ENCODE data around the gene EGLN1.
A peak's percentile ranks its signal among the peaks of the same experiment; 100 is the strongest.
"Not testable (repeated sequence)": the region's sequence is repeated elsewhere in the genome, so short reads cannot be mapped to it uniquely, and the experiment has no call there.

EGLN1 gene

DNA sequence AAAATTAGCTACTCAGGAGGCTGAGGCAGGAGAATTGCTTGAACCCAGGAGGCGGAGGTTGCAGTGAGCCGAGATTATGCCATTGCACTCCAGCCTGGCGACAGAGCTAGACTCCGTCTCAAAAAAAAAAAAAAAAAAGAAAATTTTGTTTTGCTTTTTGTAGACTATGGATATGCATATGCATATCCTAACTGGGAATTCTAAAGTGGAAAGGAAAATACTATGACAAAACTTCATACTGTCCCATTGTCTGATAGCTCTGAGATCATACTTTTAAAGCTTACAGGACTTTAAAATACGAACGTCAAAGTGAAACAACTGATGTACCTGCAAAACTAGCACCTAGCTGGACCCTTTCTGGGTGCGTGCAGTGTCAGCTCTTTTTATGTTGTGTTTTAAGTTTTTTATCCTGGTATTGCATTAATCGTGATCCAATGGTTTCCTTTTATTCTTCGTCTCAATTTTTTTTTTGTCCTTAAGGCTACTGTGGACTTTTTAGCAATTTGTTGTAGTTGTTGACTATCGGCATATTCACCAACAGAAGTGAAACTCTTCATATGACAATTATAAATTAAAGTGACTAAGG lies 64.8 kb downstream of the EGLN1 start:
- FAIRE-seq = no peak

DNA sequence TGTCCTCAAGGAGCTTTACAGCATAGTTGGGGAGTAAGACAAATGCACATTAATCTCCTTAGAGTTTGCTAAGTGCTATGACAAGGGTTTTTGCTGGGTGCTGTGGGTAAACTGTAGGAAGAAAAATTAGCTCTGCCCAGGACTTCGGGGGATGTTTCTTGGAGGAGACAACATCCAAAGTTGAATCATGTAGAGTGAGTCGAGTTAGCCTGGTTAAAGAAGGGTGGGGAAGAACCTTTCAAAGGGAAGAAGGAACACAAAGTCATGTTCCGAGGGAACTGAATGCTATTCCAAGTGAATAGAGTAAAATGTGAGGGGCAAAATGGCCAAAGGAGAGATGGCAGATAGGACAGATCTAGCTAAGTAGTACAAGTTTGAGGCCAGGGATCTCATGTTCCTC lies 66.9 kb downstream of the EGLN1 start:
- FAIRE-seq = no peak

DNA sequence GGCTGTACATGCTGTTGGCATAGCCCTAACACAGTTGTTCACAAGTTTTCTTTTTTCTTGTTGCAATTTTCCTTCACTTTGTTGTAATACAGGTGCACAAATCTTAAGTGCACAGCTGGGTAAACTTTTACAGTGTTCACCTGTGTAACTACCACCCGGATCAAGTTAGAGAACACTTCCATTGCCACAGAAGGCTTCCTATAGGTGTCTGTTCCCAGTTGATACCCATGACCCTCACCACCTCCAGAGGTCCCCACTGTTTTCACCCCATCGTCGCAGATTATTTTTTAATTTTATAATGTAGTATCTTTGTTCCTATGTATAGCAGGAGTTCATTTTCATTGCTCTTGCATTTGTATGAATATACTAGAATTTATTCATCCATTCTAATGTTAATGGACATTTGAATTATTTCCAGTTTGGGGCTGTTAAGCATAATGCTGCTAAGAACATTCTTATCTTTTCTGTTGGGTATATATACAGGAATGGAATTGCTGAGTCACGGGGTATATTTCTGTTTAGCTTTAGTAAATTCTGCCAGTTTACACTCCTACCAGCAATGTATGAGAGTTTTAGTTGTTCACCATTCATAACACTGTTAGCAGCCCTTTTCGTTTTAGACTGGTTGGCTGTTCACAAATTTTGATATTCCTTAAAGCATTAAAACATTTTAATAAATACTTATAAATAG lies 67.6 kb downstream of the EGLN1 start:
- FAIRE-seq = no peak

DNA sequence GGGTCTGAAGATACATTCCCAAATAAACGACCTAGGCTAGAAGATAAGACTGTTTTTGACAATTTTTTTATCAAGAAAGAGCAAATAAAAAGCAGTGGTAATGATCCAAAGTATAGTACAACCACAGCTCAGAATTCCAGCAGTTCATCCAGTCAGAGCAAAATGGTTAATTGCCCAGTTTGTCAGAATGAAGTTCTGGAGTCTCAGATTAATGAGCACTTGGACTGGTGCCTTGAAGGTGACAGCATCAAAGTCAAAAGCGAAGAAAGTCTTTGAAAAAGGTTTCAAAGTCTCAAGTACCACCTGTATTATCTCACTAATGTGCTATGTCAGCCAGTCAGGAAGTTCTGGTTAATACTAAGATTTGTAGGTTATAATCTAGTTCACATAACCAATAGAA lies 69.0 kb downstream of the EGLN1 start:
- FAIRE-seq = no peak

DNA sequence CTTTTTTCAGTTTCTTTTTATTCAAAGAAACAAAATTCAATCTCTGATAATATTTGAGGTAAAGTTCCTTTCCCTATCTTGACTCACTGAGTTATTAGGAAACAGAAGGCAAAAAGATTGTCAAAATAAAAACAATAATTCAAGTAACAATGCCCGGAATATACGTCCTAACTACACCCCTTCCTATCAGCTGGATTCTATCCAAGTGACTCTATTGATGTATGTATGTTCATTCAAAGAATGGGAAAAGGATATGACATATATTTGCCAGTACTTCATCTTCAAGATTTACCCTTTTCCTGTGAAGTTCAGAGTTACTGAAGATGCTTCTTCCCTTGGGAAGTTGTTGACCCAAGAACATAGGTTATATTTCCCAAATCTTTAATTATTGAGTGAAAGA lies 70.3 kb downstream of the EGLN1 start:
- no peak for FAIRE-seq

DNA sequence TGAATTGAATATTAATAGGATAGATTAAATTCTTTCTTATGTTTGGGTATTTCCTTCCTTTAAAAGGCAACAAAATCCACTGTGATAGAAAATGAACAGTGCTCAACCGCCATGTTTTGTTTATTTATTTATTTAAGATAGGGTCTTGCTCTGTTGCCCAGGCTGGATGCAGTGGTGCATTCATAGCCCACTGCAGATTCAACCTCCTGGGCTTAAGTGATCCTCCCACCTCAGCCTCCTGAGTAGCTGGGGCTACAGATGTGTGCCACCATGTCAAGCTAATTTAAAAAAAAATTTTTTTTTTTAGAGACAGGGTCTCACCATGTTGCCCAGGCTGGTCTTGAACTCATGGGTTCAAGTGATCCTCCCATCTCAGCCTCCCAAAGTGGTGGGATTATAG lies 73.2 kb downstream of the EGLN1 start:
- not testable (repeated sequence) for FAIRE-seq

DNA sequence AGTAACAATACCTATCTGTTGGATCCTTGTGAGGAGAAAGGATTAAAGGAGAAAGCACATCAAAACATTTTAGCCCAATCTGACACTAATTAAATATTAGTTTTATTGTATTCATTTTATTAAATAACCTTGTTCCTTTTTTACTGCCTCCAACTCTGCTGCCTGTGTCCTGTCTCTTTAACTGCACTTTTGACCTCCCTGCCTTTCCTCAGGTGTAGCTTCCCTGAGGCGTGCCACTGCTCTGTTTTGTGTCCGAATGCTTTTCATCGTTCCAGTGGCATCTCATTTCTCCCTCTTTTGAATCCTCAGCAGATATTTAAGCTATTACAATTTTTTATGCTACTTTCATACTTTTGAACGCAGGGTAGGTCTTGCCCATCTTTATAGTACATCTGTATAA lies 73.6 kb downstream of the EGLN1 start:
- no peak for FAIRE-seq

DNA sequence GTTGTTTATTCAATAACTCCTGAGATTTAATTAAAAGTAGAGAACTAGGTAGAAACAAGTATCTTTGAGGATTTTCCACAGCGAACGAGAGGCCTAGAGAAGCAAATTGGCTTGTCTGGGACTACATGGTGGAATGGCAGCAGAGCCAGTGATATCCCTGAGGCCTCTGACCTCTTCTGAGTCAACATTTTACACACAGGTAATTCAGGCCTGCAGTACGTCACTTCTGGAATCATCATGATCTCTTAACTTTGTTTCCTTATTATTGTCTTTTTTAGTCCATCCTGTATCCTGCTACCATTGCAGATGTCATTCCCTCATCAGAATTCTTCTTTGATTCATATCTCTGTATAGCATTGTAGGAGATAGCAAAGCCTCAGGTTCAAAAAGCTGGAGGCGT lies 74.1 kb downstream of the EGLN1 start:
- FAIRE-seq = no peak

DNA sequence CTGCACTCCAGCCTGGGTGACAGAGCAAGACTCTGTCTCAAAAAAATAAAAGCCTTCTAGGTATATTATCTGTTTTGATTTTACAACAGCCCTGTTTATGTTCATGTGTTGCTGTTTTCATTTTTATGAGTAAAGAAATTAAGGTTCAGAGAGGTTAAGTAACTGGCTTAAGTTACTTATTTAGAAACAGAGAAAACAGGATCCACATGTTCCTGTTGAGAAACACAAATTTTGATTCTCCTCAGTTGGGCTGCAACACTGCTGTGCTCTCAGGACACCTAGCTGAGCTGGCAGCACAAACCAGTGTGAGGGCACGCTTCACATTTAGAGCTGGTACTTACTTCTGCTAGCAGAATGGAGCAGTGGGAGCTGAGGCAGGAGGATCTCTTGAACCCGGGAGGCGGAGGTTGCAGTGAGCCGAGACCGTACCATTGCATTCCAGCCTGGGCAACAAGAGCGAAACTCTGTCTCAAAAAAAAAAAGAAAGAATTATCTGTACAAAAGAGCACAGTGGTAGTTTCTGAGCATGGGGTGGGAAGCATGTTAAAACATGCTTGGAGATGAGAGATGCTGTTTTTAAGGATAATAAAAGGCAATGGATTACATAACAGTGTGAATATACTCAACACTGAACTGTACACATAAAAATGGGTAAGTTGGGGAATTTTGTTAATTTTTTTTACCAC lies 81.6 kb downstream of the EGLN1 start:
- no peak for FAIRE-seq

DNA sequence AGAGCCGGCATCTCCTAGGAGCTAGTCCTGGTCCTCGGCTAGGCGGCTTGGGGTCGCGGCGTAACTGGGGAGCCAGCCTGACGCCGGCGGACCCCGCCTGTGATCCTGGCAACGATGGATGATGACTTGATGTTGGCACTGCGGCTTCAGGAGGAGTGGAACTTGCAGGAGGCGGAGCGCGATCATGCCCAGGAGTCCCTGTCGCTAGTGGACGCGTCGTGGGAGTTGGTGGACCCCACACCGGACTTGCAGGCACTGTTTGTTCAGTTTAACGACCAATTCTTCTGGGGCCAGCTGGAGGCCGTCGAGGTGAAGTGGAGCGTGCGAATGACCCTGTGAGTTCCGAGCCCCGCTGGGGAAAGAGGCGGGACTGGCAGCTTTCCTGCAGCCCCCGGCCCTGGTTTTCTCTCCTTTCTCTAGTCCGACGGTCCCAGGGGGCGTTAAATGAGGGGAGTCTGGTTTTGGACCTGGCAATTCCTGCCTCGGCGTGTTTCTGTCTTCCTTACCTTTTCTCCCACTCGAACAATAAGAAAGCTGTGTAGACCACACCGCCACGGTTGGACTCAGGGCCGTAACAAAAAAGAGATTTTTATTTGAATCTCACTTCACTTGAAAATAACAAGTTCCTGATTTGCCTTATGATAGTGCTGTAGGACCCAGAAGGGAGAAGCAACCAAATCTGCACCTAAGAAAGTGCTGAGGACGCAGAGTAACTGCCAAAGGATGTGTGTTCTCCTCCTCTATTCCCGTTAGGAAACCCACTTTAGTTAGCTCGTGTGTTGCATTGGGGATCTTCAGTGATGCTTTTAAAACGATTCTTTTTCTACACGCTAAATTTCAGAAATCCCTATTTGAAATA lies 83.6 kb downstream of the EGLN1 start, which contains the start of gene SPRTN:
Gene SPRTN, plus strand, starts transcription at position 24 of the 859 bp plus-strand sequence. Its CDS starts 91 bp downstream, at position 115.
- FAIRE-seq = no peak

DNA sequence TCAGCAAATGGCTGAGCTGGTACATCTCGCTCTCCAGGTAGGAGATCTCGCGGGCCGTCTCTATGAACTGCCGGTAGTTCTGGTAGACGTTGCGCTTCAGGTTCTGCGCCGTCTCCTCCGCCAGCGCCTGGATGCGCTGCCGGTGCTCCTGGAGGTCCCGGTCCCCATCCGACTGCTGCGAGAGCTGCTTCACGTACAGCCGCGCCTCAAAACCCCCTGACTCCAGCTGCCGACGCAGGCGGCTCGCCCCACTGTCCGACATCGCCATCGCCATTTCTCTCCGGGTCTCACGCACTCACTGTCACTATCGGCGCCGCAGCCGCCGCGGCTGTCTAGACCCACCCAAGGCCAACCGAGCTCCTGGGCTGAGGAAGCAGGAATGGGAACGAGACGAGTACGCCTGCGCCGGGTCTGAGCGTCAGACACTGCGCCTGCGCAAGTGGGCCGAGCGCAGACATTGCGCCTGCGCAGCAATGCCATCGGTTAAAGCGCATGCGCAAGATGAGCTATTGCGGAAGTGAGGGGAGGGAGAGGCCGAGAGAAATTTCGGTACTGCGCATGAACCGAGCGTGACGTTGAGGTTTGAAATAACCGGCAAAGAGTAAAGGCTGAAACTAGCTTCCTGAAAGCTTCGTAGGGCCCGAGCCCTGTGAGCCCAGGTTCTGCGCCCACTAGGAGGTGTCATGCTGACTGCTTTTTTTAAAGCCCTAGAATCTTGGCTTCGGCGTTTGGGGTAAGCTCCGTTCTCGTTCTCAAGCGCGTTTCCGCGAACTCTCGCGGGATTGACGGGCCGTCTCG lies 84.4 kb downstream of the EGLN1 start, which contains the start of gene EXOC8:
Gene EXOC8, minus strand, starts transcription at position 381 of the 798 bp plus-strand sequence. Its CDS starts 107 bp downstream, at position 274.
- FAIRE-seq = peak; percentile 23

DNA sequence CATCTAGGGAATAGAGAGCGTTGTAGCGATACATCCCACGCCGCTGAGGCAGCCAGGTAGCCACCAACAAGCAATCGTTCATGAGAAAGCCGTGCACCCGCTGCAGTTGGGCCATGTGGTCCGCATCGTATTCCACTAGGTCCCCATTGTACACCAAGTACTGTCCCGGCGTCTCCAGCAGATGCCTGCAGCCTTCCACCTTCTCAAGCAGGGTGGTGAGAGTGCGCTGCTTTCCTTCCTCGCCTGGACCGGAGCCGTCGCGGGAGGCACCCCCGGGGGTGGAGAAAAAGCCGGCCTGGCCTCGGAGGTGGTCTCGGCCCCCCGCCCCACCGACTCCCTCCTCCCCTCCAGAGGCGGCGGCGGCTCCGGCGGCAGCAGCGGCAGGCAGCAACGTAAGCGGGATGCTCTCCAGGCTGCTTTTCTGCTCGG lies 85.0 kb downstream of the EGLN1 start:
- FAIRE-seq = no peak

DNA sequence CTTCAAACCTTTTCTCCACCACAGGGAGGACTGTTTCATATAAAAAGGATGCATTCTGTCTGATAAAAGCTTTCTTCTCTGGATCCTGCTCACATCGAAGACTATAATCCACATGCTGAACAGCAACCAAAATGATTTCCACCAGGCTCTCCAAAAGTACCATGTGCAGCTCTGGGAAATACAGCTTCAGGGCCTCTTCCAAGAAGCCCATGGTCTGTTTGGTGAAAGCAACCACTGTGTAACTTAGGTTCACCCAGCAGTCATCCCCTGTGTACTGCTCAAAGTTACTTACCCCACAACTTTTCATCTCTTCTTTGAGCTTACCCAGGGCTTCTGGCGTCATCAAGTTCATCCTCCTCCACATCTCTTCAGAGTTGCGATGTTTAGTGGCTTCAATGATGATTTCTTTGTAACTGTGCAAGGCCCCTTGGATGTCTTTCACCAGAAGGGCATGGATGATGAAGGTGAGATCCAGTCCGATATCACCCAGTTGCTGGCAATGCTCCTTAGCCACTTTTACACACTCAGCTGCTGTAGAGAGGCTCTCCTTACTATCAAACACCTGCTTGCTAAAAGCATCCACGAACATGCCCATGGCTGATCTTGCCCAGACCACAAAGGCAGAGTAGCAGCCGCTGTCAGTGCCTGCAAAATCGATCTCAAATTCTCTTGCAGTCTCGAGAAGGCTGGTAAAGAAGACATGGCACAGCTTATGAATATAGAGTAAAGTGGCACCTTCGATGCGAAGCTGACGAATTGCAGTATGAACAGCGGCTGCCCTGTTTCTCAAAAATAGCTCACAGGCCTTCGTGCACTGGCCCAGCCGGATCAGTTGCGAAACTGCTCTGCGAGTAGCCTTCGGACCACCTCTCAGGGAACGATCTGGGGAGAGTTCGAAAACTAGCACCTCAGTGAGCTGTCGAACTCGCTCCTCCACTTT lies 86.2 kb downstream of the EGLN1 start:
- no peak for FAIRE-seq

DNA sequence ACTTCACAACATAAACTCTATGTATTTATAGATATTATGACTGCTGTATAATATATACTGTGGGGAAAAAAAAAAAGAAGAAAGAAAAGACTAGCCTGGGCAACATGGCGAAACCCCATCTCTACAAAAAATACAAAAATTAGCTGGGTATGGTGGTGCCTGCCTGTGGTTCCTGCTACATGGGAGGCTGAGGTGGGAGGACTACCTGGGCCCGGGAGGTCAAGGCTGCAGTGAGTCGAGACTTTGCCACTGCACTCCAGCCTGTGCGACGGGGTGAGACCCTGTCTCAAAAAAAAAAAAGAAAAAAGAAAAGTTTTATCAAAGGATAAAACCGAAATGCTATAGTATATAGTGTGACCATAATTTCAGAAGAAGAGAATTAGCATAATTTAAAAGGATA lies 87.1 kb downstream of the EGLN1 start:
- no peak for FAIRE-seq

DNA sequence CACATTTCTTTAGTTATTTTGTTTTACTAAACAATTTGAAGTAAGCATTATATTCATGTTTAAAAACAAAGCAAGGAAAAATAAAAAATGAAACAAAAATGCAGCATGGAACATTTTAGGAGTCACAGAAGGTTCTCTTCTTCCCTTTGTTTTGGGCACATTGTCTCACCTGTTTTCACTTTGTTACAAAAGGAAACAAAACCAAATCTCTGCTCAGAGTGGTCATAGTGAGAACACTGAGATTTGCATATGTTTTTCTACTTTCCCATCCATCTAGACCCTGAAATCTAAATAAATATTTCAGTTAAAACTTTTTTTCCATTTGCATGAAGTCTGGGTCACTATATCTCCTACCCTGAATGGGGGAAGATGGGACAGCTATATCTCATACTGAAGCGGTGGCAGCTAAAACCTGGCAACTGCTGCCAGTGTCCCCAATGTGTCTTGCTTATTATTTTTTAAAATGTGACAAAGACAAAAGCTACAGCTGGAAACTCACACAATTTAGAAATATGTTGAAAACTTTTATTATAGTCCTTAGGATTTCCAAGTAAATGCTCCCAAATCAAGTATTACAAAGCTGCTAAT lies 87.9 kb downstream of the EGLN1 start:
- no peak for FAIRE-seq

DNA sequence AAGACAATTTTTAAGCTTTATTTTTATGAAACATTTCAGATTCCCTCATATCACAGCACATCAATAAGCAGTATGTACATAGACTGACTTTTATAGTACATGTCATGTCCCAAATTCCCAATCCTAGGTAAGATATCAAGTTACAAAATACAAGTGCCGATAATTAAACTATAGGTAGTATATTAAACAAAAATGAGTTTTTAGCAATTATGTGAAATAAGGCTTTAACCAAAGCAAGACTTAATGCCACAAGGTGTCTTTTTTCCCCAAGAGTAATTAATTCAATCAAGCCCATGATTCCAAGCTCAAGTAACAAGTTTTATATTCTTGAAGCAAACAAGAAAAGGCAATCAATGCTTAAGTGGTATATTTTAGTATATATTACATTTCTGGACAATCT lies 89.3 kb downstream of the EGLN1 start:
- FAIRE-seq = no peak

DNA sequence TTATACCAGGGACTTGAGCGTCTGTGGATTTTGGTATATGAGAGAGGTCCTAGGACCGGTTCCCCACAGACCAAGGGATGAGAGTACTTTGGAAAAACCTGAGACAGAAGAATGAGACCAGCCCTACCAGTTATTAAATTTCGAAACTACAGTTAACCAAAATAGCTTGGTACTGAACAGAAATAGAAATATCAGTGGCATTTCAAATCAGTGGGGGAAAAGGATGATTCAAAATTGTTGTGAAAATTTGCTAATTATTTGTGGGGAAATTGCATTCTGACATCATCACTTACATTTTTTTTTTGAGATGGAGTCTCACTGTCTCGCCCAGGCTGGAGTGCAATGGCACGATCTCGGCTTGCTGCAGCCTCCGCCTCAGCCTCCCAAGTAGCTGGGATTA lies 92.6 kb downstream of the EGLN1 start:
- FAIRE-seq = no peak

DNA sequence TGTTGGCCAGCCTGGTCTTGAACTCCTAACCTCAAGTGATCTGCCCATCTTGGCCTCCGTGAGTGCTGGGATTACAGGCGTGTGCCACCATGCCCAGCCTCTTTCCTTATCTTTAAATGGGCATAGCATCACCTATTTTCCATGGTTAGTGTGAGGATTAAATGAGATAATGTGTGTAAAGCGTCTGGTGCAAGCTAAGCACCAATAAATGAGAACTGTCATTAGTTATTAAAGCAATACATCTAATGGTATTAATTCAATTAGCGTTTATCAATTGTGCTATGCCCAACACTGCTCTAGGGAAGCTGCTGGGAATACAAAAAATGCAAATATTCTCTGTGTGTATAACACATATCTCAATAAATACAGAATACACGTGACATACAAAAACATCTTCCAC lies 94.5 kb downstream of the EGLN1 start:
- FAIRE-seq = no peak

DNA sequence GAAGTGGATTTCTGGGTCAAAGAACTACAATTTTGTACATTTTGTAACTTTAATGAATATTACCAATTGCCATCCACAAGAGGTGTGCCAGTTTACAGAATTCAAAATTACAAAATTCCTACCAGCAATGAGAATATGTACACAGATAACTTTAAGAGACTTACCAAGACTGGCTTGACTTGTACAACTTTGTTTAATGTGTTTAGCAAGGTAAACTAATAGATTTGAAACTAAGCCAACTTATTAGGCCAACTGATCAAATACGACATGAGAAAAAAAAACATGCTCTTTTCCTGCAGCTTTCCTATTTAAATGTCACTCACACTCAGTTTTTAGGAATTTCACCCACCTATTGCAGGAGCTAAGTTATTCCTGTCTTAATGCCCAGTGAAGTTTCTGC lies 95.8 kb downstream of the EGLN1 start:
- no peak for FAIRE-seq

DNA sequence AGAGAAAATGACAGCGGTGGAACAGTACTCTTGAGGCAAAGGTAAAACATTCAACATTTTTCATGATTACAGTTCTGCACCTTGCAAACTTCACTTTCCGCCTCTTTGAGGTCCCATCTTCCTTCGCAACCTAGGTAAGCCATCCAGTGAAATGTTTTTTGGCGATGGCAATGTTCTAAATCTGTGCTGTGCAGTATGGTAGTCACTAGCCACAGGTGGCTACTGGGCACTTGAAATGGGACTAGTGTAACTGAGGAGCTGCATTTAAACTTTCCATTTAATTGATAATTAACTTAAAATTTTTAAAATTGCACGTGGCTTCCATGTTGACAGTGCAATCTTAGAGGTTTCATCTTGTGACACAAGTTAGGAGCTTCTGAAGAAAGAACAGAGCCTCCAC lies 97.4 kb downstream of the EGLN1 start:
- FAIRE-seq = no peak
